PC-3 (cell line): Measurements from ENCODE around the gene CDC42EP5. TPM values are rescaled to one million over a fixed set of nuclear protein-coding genes. Genes with fewer than 3 reads are reported as not detected.

Experiments
- ATAC-seq: fragments of 200-7000 bp; cut with Tn5 transposase; 2 replicates; pipeline ENCODE4 v1.9.1; 2020; ENCODE audit warnings: mild to moderate bottlenecking, moderate library complexity
- BruUV-seq: library from RNA; stranded (reverse); fragments of 400-500 nt; replicated peaks from 2 replicates; lab custom pipeline; 2021; lab: Mats Ljungman, UMichigan
- CTCF ChIA-PET: fragments of 300-600 bp; sonication (Branson Sonifier 250); formaldehyde crosslinking; loops from one replicate; lab custom pipeline; 2022; ENCODE audit warnings: antibody characterized with exemption; lab: Charles Lee
- POLR2A ChIA-PET: fragments of 300-600 bp; sonication (Branson Sonifier 250); formaldehyde crosslinking; loops from one replicate; lab custom pipeline; 2022; ENCODE audit warnings: antibody characterized with exemption; ENCODE audit not compliant: unreplicated experiment; lab: Charles Lee
- DNase-seq: peaks from one replicate; pipeline ENCODE4 v3.0.0-alpha.2; 2015
- H2AFZ ChIP-seq: fragments of 300-600 bp; sonication (generic); 2 replicates; pipeline ENCODE4 v1.6.0; 2016; ENCODE audit warnings: antibody characterized with exemption, low read length
- H3F3A ChIP-seq: fragments of 300-600 bp; sonication (generic); one replicate; pipeline ENCODE4 v1.6.0; 2017; ENCODE audit warnings: antibody characterized with exemption, low read length, control low read depth, mild to moderate bottlenecking; ENCODE audit not compliant: unreplicated experiment
- H3K27ac ChIP-seq: fragments of 300-600 bp; sonication (generic); 2 replicates; pipeline ENCODE4 v1.5.1; 2016; ENCODE audit warnings: mild to moderate bottlenecking, low read length
- H3K27me3 ChIP-seq: fragments of 300-600 bp; sonication (generic); 2 replicates; pipeline ENCODE4 v1.6.1; 2016; ENCODE audit warnings: low read length, mixed read lengths
- H3K36me3 ChIP-seq: fragments of 300-600 bp; sonication (generic); 2 replicates; pipeline ENCODE4 v1.6.1; 2016; ENCODE audit warnings: low read depth, mixed run types, low read length, mixed read lengths
- H3K4me1 ChIP-seq: fragments of 300-600 bp; sonication (generic); 2 replicates; pipeline ENCODE4 v1.5.1; 2016; ENCODE audit warnings: low read length; ENCODE audit not compliant: insufficient read depth
- H3K4me2 ChIP-seq: fragments of 300-600 bp; sonication (generic); 2 replicates; pipeline ENCODE4 v1.6.0; 2016; ENCODE audit warnings: low read length
- H3K4me3 ChIP-seq: fragments of 300-600 bp; sonication (generic); 2 replicates; pipeline ENCODE4 v1.5.1; 2016; ENCODE audit warnings: mild to moderate bottlenecking, low read length, mixed read lengths
- H3K79me2 ChIP-seq: fragments of 300-600 bp; sonication (generic); 2 replicates; pipeline ENCODE4 v1.6.1; 2017; ENCODE audit warnings: low read length, mixed read lengths
- H3K9ac ChIP-seq: fragments of 300-600 bp; sonication (generic); 2 replicates; pipeline ENCODE4 v1.6.0; 2016; ENCODE audit warnings: mild to moderate bottlenecking, low read length
- H3K9me2 ChIP-seq: fragments of 300-600 bp; sonication (generic); replicated peaks from 2 replicates; pipeline ENCODE4 v1.6.1; 2016; ENCODE audit warnings: mixed run types, low read length, mixed read lengths
- H3K9me3 ChIP-seq: fragments of 300-600 bp; sonication (generic); 2 replicates; pipeline ENCODE4 v1.6.1; 2016; ENCODE audit warnings: low read length, mixed read lengths
- H4K20me1 ChIP-seq: fragments of 300-600 bp; sonication (generic); 2 replicates; pipeline ENCODE4 v1.6.1; 2016; ENCODE audit warnings: low read length, mixed read lengths
- EZH2 ChIP-seq: fragments of 300-600 bp; sonication (generic); IDR thresholded peaks from one replicate; pipeline ENCODE4 v1.6.1; 2017; ENCODE audit warnings: antibody characterized with exemption, mild to moderate bottlenecking, low read length; ENCODE audit not compliant: unreplicated experiment
- EZH2phosphoT487 ChIP-seq: fragments of 300-600 bp; sonication (generic); IDR thresholded peaks from 2 replicates; pipeline ENCODE4 v1.6.1; 2018; ENCODE audit warnings: mild to moderate bottlenecking, antibody characterized with exemption, low read length, borderline replicate concordance
- intact Hi-C: fragments of 100-400 bp; cut with micrococcal nuclease; formaldehyde crosslinking; loops from 2 replicates; pipeline ENCODE4 v1.9.0; 2023
- total RNA-seq: library from RNA; depleted of rRNA; stranded (reverse); fragments of >200 nt; gene quantifications from 2 replicates; pipeline ENCODE4 v1.2.3, GENCODE V29; 2014
- TF ChIP-seq, protein P1 (sequence below): fragments of 300-600 bp; sonication (generic); conservative IDR thresholded peaks from 2 replicates; pipeline ENCODE4 v1.5.1; 2017; ENCODE audit warnings: antibody characterized with exemption, low read depth, mild to moderate bottlenecking, low read length

The CDC42EP5 gene
- total RNA-seq, 1 experiment from 2014 or later: 0.73 TPM

DNA sequence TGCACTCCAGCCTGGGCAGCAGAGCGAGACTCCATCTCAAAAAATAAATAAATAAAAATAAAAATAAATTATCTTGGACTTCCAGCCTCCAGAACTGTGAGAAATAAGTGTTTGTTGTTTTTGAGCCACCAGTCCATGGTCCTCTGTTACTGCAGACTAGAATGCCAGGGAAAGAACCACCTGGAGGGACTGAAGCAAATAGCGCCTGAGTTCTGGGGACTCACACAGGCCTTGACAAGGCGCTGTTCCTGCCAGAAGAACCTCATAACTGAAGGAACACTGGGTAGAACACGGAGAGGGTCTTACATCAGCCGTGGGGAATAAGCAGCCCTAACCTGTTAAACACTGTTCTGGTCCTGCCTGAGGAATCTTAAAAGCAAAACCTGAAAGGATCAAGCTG, 32.5 kb downstream of the CDC42EP5 start:
- Histone ChIP-seq H3K9me3 (no peaks in the 10 kb centered on the region), H3K4me2 (no peak overlapping the region), H3K27me3 (no peaks in the 10 kb centered on the region), H3K4me3 (no peak overlapping the region), H3K4me1 (no peaks in the 10 kb centered on the region), H2AFZ (no peak overlapping the region), H3K9me2 (no peaks in the 10 kb centered on the region), H3K36me3 (peaks cover 9% of the 10 kb centered on the region; the same call in 1 of the 2 replicates), H3K9ac (no peak overlapping the region), H3K27ac (no peak overlapping the region), H4K20me1 (0 out of 2 replicates have a peak, but pooled peaks cover 3% of the 10 kb centered on the region), H3F3A (no peaks in the 10 kb centered on the region), H3K79me2 (peaks cover 9% of the 10 kb centered on the region)
- TF ChIP-seq EZH2phosphoT487: no peak
- TF ChIP-seq EZH2: no peak
- TF ChIP-seq, protein P1, sequence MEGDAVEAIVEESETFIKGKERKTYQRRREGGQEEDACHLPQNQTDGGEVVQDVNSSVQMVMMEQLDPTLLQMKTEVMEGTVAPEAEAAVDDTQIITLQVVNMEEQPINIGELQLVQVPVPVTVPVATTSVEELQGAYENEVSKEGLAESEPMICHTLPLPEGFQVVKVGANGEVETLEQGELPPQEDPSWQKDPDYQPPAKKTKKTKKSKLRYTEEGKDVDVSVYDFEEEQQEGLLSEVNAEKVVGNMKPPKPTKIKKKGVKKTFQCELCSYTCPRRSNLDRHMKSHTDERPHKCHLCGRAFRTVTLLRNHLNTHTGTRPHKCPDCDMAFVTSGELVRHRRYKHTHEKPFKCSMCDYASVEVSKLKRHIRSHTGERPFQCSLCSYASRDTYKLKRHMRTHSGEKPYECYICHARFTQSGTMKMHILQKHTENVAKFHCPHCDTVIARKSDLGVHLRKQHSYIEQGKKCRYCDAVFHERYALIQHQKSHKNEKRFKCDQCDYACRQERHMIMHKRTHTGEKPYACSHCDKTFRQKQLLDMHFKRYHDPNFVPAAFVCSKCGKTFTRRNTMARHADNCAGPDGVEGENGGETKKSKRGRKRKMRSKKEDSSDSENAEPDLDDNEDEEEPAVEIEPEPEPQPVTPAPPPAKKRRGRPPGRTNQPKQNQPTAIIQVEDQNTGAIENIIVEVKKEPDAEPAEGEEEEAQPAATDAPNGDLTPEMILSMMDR: no peak
- ATAC-seq (no peak), DNase-seq (no peak)
- CTCF ChIA-PET: interaction anchor here (1.3 kb wide), 1 partner anchor 50 kb away, joined by 4 read pairs; no protein-coding TSS in a partner anchor
- intact Hi-C loops: no loop called here
- no TSS peak for BruUV-seq
- POLR2A ChIA-PET: no interaction called here

GRCh38 chr19:54439174-54439851, 33.8 kb downstream of the CDC42EP5 start:
- Histone ChIP-seq H3K27ac (no peak overlapping the region), H2AFZ (no peak overlapping the region), H3F3A (no peaks in the 10 kb centered on the region), H3K79me2 (peaks cover 6% of the 10 kb centered on the region; the same call in 1 of the 2 replicates), H3K4me2 (no peak overlapping the region), H3K4me1 (no peaks in the 10 kb centered on the region), H3K9me2 (no peaks in the 10 kb centered on the region), H3K9me3 (no peaks in the 10 kb centered on the region), H3K4me3 (no peak overlapping the region), H3K36me3 (peaks cover 3% of the 10 kb centered on the region; the same call in 1 of the 2 replicates), H4K20me1 (0 out of 2 replicates have a peak, but pooled peaks cover 3% of the 10 kb centered on the region), H3K27me3 (no peaks in the 10 kb centered on the region), H3K9ac (no peak overlapping the region)
- no TSS peak for BruUV-seq
- CTCF ChIA-PET: interaction anchor here (0.6 to 1.3 kb wide), 3 partner anchors 14 to 49 kb away, joined by 3 to 9 read pairs (median 4); no protein-coding TSS in a partner anchor
- TF ChIP-seq, protein P1: peak; percentile 76
- no peak for TF ChIP-seq EZH2phosphoT487
- no peak for TF ChIP-seq EZH2
- POLR2A ChIA-PET: no interaction called here
- intact Hi-C loops: no loop called here
- DNase-seq (peak; percentile 68), ATAC-seq (peak; percentile 91)
